HEK293 (cell line): ENCODE results near the gene ASCC3.
A peak's percentile ranks its signal among the peaks of the same experiment; 100 is the strongest.

ENCODE experiments used
- AEBP2 ChIP-seq: fragments of 450-650 bp; formaldehyde crosslinking; IDR thresholded peaks from 2 replicates; pipeline ENCODE4 v1.5.1; 2016; ENCODE audit warnings: missing biosample characterization, missing genetic modification characterization, borderline replicate concordance
- ELK4 ChIP-seq: IDR thresholded peaks from 2 replicates; pipeline ENCODE4 v1.6.1; 2011; ENCODE audit warnings: mild to moderate bottlenecking, low read depth, low read length, borderline replicate concordance
- FEZF1 ChIP-seq: fragments of 450-650 bp; formaldehyde crosslinking; IDR thresholded peaks from 2 replicates; pipeline ENCODE4 v1.5.1; 2016; ENCODE audit warnings: missing biosample characterization, missing genetic modification characterization
- GFI1B ChIP-seq: fragments of 450-650 bp; formaldehyde crosslinking; IDR thresholded peaks from 2 replicates; pipeline ENCODE4 v1.5.1; 2016; ENCODE audit warnings: missing biosample characterization, missing genetic modification characterization
- KLF8 ChIP-seq: fragments of 450-650 bp; formaldehyde crosslinking; IDR thresholded peaks from 2 replicates; pipeline ENCODE4 v1.5.1; 2016; ENCODE audit warnings: missing biosample characterization, missing genetic modification characterization
- MEIS1 ChIP-seq: sonication (generic); formaldehyde crosslinking; IDR thresholded peaks from 2 replicates; pipeline ENCODE4 v1.8.1; 2022; ENCODE audit warnings: missing genetic modification reagents, mild to moderate bottlenecking, borderline replicate concordance
- MYNN ChIP-seq: fragments of 450-650 bp; formaldehyde crosslinking; IDR thresholded peaks from 2 replicates; pipeline ENCODE4 v1.5.1; 2016; ENCODE audit warnings: missing biosample characterization, missing genetic modification characterization, borderline replicate concordance
- SP2 ChIP-seq: fragments of 450-650 bp; formaldehyde crosslinking; IDR thresholded peaks from 2 replicates; pipeline ENCODE4 v1.5.1; 2016; ENCODE audit warnings: missing biosample characterization, missing genetic modification characterization
- SP7 ChIP-seq: fragments of 450-650 bp; formaldehyde crosslinking; IDR thresholded peaks from 2 replicates; pipeline ENCODE4 v1.5.1; 2016; ENCODE audit warnings: missing biosample characterization, missing genetic modification characterization
- YY2 ChIP-seq: fragments of 450-650 bp; formaldehyde crosslinking; IDR thresholded peaks from 2 replicates; pipeline ENCODE4 v1.5.1; 2016; ENCODE audit warnings: missing biosample characterization, missing genetic modification characterization
- ZNF133 ChIP-seq: fragments of 450-650 bp; formaldehyde crosslinking; IDR thresholded peaks from 2 replicates; pipeline ENCODE4 v1.5.1; 2016; ENCODE audit warnings: missing biosample characterization, missing genetic modification characterization
- ZNF23 ChIP-seq: fragments of 450-650 bp; formaldehyde crosslinking; IDR thresholded peaks from 2 replicates; pipeline ENCODE4 v1.5.1; 2016; ENCODE audit warnings: missing biosample characterization, missing genetic modification characterization, borderline replicate concordance
- ZNF248 ChIP-seq: fragments of 450-650 bp; formaldehyde crosslinking; IDR thresholded peaks from 2 replicates; pipeline ENCODE4 v1.5.1; 2017; ENCODE audit warnings: missing biosample characterization, missing genetic modification characterization
- ZNF350 ChIP-seq: fragments of 450-650 bp; formaldehyde crosslinking; IDR thresholded peaks from 2 replicates; pipeline ENCODE4 v1.5.0; 2017; ENCODE audit warnings: missing biosample characterization, mild to moderate bottlenecking, missing genetic modification characterization
- ZNF37A ChIP-seq: fragments of 450-650 bp; IDR thresholded peaks from 2 replicates; pipeline ENCODE4 v1.5.1; 2018; ENCODE audit warnings: missing biosample characterization, missing genetic modification characterization
- ZNF416 ChIP-seq: fragments of 450-650 bp; formaldehyde crosslinking; IDR thresholded peaks from 2 replicates; pipeline ENCODE4 v1.5.1; 2016; ENCODE audit warnings: missing biosample characterization, missing genetic modification characterization
- ZNF433 ChIP-seq: fragments of 450-650 bp; formaldehyde crosslinking; IDR thresholded peaks from 2 replicates; pipeline ENCODE4 v1.5.1; 2016; ENCODE audit warnings: missing biosample characterization, missing genetic modification characterization, low read depth
- ZNF48 ChIP-seq: fragments of 450-650 bp; formaldehyde crosslinking; IDR thresholded peaks from 2 replicates; pipeline ENCODE4 v1.5.1; 2016; ENCODE audit warnings: missing biosample characterization, missing genetic modification characterization
- ZNF530 ChIP-seq: fragments of 450-650 bp; formaldehyde crosslinking; IDR thresholded peaks from 2 replicates; pipeline ENCODE4 v1.5.1; 2016; ENCODE audit warnings: low read depth, missing biosample characterization, missing genetic modification characterization
- ZNF548 ChIP-seq: fragments of 450-650 bp; formaldehyde crosslinking; IDR thresholded peaks from 2 replicates; pipeline ENCODE4 v1.5.1; 2016; ENCODE audit warnings: missing biosample characterization, missing genetic modification characterization
- ZNF585B ChIP-seq: fragments of 450-650 bp; formaldehyde crosslinking; IDR thresholded peaks from 2 replicates; pipeline ENCODE4 v1.5.1; 2016; ENCODE audit warnings: missing biosample characterization, missing genetic modification characterization
- ZNF610 ChIP-seq: fragments of 450-650 bp; formaldehyde crosslinking; IDR thresholded peaks from 2 replicates; pipeline ENCODE4 v1.5.1; 2016; ENCODE audit warnings: missing biosample characterization, missing genetic modification characterization, borderline replicate concordance
- ZNF623 ChIP-seq: fragments of 450-650 bp; formaldehyde crosslinking; IDR thresholded peaks from 2 replicates; pipeline ENCODE4 v1.5.1; 2016; ENCODE audit warnings: missing biosample characterization, missing genetic modification characterization
- ZNF626 ChIP-seq: fragments of 450-650 bp; sonication (Bioruptor Pico); formaldehyde crosslinking; IDR thresholded peaks from 2 replicates; pipeline ENCODE4 v1.5.1; 2018; ENCODE audit warnings: missing biosample characterization, missing genetic modification characterization, inconsistent platforms
- ZNF658 ChIP-seq: fragments of 450-650 bp; formaldehyde crosslinking; IDR thresholded peaks from 2 replicates; pipeline ENCODE4; 2016; ENCODE audit warnings: missing biosample characterization, missing genetic modification characterization
- ZNF707 ChIP-seq: fragments of 450-650 bp; formaldehyde crosslinking; IDR thresholded peaks from 2 replicates; pipeline ENCODE4 v1.5.1; 2016; ENCODE audit warnings: missing biosample characterization, missing genetic modification characterization
- ZNF791 ChIP-seq: fragments of 450-650 bp; formaldehyde crosslinking; IDR thresholded peaks from 2 replicates; pipeline ENCODE4 v1.5.1; 2016; ENCODE audit warnings: missing biosample characterization, missing genetic modification characterization
- ZNF837 ChIP-seq: fragments of 450-650 bp; formaldehyde crosslinking; IDR thresholded peaks from 2 replicates; pipeline ENCODE4 v1.5.1; 2016; ENCODE audit warnings: missing biosample characterization, missing genetic modification characterization
- TF ChIP-seq, protein P1 (sequence below): fragments of 450-650 bp; formaldehyde crosslinking; IDR thresholded peaks from 2 replicates; pipeline ENCODE4 v1.5.1; 2016; ENCODE audit warnings: missing biosample characterization, missing genetic modification characterization
- TF ChIP-seq, protein P2 (sequence below): fragments of 450-650 bp; formaldehyde crosslinking; IDR thresholded peaks from 2 replicates; pipeline ENCODE4 v1.5.0; 2017; ENCODE audit warnings: missing biosample characterization, missing genetic modification characterization, borderline replicate concordance
- TF ChIP-seq, protein P3 (sequence below): sonication (generic); formaldehyde crosslinking; IDR thresholded peaks from 2 replicates; pipeline ENCODE4 v1.8.1; 2022; ENCODE audit warnings: mild to moderate bottlenecking, moderate library complexity, missing genetic modification reagents

ASCC3 gene

DNA sequence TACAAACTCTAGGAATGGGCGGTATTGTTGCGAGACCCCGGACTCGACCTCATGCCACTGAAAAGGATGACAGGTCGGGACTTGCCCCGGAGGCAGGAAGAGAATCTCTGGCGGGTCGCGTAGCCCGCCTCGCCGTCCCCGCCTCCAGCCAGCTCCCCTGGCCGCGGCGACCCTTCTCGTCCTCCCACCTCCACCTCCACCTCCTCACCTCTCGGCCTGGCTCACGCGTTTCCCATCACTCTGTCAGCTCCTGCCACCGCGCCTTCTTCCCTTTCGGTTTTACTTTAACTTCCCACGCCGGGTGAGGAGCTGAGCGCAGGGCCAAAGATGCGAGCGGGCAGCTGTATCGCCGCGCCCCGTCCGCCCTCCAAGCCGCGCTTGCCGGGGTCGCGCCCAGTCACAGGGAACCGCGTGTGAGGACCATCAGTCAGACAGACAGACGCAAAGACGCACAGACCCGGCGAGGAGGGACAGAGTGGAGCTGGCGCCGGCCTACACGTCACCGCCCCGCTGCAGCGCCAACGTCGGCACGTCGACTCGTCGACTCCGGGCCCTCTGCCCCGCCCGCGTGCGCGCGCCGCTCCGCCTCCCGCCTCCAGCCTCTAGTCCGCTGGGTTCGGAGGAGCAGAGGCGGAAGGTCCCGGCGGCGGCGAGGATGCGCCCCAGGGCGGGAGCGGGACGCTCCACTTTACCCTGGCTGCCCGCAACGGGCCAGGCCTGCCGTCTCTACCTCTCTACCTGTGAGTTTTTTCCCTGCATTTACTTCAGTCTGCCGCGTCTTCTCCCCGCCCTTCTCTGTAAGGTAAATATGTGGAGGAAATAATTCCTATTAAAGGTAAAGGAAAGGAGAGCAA, at the start of gene ASCC3 (continued):
- TF ChIP-seq, protein P1, sequence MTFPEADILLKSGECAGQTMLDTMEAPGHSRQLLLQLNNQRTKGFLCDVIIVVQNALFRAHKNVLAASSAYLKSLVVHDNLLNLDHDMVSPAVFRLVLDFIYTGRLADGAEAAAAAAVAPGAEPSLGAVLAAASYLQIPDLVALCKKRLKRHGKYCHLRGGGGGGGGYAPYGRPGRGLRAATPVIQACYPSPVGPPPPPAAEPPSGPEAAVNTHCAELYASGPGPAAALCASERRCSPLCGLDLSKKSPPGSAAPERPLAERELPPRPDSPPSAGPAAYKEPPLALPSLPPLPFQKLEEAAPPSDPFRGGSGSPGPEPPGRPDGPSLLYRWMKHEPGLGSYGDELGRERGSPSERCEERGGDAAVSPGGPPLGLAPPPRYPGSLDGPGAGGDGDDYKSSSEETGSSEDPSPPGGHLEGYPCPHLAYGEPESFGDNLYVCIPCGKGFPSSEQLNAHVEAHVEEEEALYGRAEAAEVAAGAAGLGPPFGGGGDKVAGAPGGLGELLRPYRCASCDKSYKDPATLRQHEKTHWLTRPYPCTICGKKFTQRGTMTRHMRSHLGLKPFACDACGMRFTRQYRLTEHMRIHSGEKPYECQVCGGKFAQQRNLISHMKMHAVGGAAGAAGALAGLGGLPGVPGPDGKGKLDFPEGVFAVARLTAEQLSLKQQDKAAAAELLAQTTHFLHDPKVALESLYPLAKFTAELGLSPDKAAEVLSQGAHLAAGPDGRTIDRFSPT (tag by site-specific recombination), result peak; percentile 53; the same call in 1 of the 2 replicates
- TF ChIP-seq ZNF837, result no peak
- TF ChIP-seq ELK4, result no peak
- peak; percentile 6; the same call in 1 of the 2 replicates for TF ChIP-seq FEZF1 (tag by site-specific recombination)
- TF ChIP-seq ZNF626, result no peak
- TF ChIP-seq SP2 (tag by site-specific recombination), result peak; percentile 78
- no peak for TF ChIP-seq ZNF791 (tag by site-specific recombination)
- no peak for TF ChIP-seq ZNF548 (tag by site-specific recombination)
- no peak for TF ChIP-seq ZNF433 (tag by site-specific recombination)
- TF ChIP-seq ZNF707, result no peak
- no peak for TF ChIP-seq ZNF350 (tag by site-specific recombination)
- TF ChIP-seq, protein P2, sequence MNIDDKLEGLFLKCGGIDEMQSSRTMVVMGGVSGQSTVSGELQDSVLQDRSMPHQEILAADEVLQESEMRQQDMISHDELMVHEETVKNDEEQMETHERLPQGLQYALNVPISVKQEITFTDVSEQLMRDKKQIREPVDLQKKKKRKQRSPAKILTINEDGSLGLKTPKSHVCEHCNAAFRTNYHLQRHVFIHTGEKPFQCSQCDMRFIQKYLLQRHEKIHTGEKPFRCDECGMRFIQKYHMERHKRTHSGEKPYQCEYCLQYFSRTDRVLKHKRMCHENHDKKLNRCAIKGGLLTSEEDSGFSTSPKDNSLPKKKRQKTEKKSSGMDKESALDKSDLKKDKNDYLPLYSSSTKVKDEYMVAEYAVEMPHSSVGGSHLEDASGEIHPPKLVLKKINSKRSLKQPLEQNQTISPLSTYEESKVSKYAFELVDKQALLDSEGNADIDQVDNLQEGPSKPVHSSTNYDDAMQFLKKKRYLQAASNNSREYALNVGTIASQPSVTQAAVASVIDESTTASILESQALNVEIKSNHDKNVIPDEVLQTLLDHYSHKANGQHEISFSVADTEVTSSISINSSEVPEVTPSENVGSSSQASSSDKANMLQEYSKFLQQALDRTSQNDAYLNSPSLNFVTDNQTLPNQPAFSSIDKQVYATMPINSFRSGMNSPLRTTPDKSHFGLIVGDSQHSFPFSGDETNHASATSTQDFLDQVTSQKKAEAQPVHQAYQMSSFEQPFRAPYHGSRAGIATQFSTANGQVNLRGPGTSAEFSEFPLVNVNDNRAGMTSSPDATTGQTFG, result no peak
- no peak for TF ChIP-seq GFI1B (tag by site-specific recombination)
- peak; percentile 87; the same call in 1 of the 2 replicates for TF ChIP-seq ZNF610
- TF ChIP-seq SP7 (tag by site-specific recombination), result peak; percentile 90
- no peak for TF ChIP-seq ZNF658 (tag by site-specific recombination)
- no peak for TF ChIP-seq MEIS1 (CRISPR knock-in tag)
- TF ChIP-seq ZNF37A (tag by site-specific recombination), result no peak
- TF ChIP-seq ZNF248 (tag by site-specific recombination), result no peak
- TF ChIP-seq KLF8, result peak; percentile 79; the same call in 1 of the 2 replicates
- TF ChIP-seq ZNF585B (tag by site-specific recombination), result no peak
- TF ChIP-seq ZNF623 (tag by site-specific recombination), result no peak
- TF ChIP-seq, protein P3, sequence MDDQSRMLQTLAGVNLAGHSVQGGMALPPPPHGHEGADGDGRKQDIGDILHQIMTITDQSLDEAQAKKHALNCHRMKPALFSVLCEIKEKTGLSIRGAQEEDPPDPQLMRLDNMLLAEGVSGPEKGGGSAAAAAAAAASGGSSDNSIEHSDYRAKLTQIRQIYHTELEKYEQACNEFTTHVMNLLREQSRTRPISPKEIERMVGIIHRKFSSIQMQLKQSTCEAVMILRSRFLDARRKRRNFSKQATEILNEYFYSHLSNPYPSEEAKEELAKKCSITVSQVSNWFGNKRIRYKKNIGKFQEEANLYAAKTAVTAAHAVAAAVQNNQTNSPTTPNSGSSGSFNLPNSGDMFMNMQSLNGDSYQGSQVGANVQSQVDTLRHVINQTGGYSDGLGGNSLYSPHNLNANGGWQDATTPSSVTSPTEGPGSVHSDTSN (CRISPR knock-in tag), result peak; percentile 88
- TF ChIP-seq AEBP2 (tag by site-specific recombination), result no peak
- no peak for TF ChIP-seq MYNN (tag by site-specific recombination)
- no peak for TF ChIP-seq ZNF48 (tag by site-specific recombination)
- TF ChIP-seq ZNF416 (tag by site-specific recombination), result no peak
- TF ChIP-seq YY2, result no peak
- no peak for TF ChIP-seq ZNF23 (tag by site-specific recombination)
- no peak for TF ChIP-seq ZNF133 (tag by site-specific recombination)
- no peak for TF ChIP-seq ZNF530 (tag by site-specific recombination)
